Activated T-cell treated with anti-CD3 and anti-CD28 coated beads, Interleukin-2, amount 50 U/mL, for 24 hours (primary cell): ENCODE data around the gene SLC25A13.
A peak's percentile ranks its signal among the peaks of the same experiment; 100 is the strongest.
"Not testable (repeated sequence)": the region's sequence is repeated elsewhere in the genome, so short reads cannot be mapped to it uniquely, and the experiment has no call there.

Experiments used
- DNase-seq: peaks from one replicate; pipeline ENCODE4 v3.0.0-alpha.2; 2020
- H3K27ac Mint-ChIP-seq: 2 replicates; pipeline ENCODE4 v1.8.0; 2020; ENCODE audit warnings: mild to moderate bottlenecking, mixed read lengths
- H3K27me3 Mint-ChIP-seq: 2 replicates; pipeline ENCODE4 v1.8.0; 2020; ENCODE audit warnings: mixed read lengths
- H3K36me3 Mint-ChIP-seq: 2 replicates; pipeline ENCODE4 v1.8.0; 2020; ENCODE audit warnings: low read depth, mixed read lengths
- H3K4me1 Mint-ChIP-seq: 2 replicates; pipeline ENCODE4 v1.8.0; 2020; ENCODE audit warnings: low read depth, mixed read lengths
- H3K4me3 Mint-ChIP-seq: 2 replicates; pipeline ENCODE4 v1.8.0; 2020; ENCODE audit warnings: mild to moderate bottlenecking, moderate library complexity, mixed read lengths
- H3K9me3 Mint-ChIP-seq: 2 replicates; pipeline ENCODE4 v1.8.0; 2020; ENCODE audit warnings: mixed read lengths

The SLC25A13 gene

GRCh38 chr7:96321658-96322372 lies at the start of gene SLC25A13:
Gene SLC25A13, minus strand, starts transcription at chr7:96322098. Its CDS starts 142 bp downstream, at chr7:96321956.
- H3K36me3 Mint-ChIP-seq, result peaks cover 7% of the 10 kb centered on the region
- H3K4me1 Mint-ChIP-seq, result peaks cover 62% of the 10 kb centered on the region
- H3K27me3 Mint-ChIP-seq, result peaks cover 2% of the 10 kb centered on the region
- peak within 1 kb of the TSS; percentile 90 for H3K4me3 Mint-ChIP-seq
- H3K9me3 Mint-ChIP-seq, result no peaks in the 10 kb centered on the region
- peak within 1 kb of the TSS; percentile 99 for H3K27ac Mint-ChIP-seq
- DNase-seq, result peak; percentile 81

DNA sequence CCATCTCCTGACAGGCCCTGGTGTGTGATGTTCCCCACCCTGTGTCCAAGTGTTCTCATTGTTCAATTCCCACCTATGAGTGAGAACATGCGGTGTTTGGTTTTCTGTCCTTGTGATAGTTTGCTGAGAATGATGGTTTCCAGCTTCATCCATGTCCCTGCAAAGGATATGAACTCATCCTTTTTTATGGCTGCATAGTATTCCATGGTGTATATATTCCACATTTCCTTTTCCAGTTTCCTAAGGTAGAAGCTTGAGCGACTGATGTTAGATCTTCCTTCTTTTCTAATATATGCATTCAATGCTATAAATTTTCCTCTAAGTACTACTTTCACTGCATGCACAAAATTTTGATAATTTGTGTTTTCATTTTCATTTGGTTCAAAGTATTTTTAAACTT lies 44.0 kb upstream of the SLC25A13 start:
- not testable (repeated sequence) for H3K4me1 Mint-ChIP-seq, H3K4me3 Mint-ChIP-seq, H3K27ac Mint-ChIP-seq, DNase-seq, H3K36me3 Mint-ChIP-seq
- Mint-ChIP-seq H3K9me3 (peaks cover 12% of the 10 kb centered on the region), H3K27me3 (peaks cover 18% of the 10 kb centered on the region)

- Mint-ChIP-seq H3K27me3 (peaks cover 5% of the 10 kb centered on the region), H3K27ac (no peak overlapping the region), H3K36me3 (no peaks in the 10 kb centered on the region), H3K4me1 (no peaks in the 10 kb centered on the region), H3K4me3 (no peak overlapping the region), H3K9me3 (peaks cover 5% of the 10 kb centered on the region)
- DNase-seq, result no peak
These were observed 39.4 kb upstream of the SLC25A13 start for GRCh38 chr7:96361116-96361857.

DNA sequence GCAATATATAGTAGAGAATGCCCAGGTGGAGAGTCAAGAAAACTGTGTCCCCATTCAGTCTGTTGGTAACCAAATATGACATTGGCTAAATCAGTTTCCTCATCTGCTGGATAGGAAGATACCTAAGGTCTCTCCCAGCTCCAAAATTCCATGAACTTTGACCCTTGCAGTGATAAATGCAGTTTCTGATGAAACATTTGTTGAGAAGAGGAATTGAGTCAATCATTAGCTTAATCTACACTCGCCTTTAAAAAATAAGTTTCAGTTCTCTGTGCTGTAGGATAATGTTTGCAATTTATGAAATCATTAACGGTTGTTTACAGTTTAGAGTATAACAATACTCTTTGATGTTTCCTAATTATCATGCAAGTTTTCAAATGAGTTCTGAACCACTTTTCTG lies 38.0 kb upstream of the SLC25A13 start:
- DNase-seq, result no peak
- Mint-ChIP-seq H3K27ac (no peak overlapping the region), H3K36me3 (no peaks in the 10 kb centered on the region), H3K9me3 (no peaks in the 10 kb centered on the region), H3K4me1 (no peaks in the 10 kb centered on the region), H3K27me3 (no peaks in the 10 kb centered on the region), H3K4me3 (no peak overlapping the region)

- not testable (repeated sequence) for H3K27ac Mint-ChIP-seq, H3K4me1 Mint-ChIP-seq, DNase-seq, H3K27me3 Mint-ChIP-seq, H3K36me3 Mint-ChIP-seq, H3K9me3 Mint-ChIP-seq, H3K4me3 Mint-ChIP-seq
These were observed 36.5 kb upstream of the SLC25A13 start for GRCh38 chr7:96358236-96358971.

DNA sequence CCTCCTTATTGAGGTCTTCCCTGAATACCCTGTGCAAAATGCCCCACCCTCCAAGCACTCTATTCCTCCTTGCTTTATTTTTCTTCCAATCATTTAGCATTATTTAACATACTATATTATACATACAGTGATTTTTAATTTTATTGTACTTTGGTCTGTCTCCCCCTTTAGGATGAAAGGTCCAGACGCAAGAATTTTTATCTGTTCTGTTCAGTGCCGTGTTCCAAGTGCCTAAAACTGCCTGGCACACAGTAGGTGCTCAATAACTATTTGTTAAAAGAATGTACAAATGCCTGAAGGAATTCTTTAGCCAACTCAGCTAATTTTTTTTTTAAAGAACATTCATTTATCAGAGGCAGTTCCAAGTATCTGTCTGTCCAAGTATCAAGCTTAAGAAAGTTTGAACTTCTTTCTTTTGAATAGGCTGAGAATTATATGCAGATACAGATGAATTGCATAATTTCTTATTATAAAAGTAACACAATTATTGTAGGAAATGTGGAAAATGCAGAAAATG lies 34.1 kb upstream of the SLC25A13 start:
- H3K4me3 Mint-ChIP-seq, result no peak overlapping the region
- H3K9me3 Mint-ChIP-seq, result no peaks in the 10 kb centered on the region
- no peaks in the 10 kb centered on the region for H3K36me3 Mint-ChIP-seq
- H3K4me1 Mint-ChIP-seq, result no peaks in the 10 kb centered on the region
- no peaks in the 10 kb centered on the region for H3K27me3 Mint-ChIP-seq
- no peak for DNase-seq
- H3K27ac Mint-ChIP-seq, result no peak overlapping the region

DNA sequence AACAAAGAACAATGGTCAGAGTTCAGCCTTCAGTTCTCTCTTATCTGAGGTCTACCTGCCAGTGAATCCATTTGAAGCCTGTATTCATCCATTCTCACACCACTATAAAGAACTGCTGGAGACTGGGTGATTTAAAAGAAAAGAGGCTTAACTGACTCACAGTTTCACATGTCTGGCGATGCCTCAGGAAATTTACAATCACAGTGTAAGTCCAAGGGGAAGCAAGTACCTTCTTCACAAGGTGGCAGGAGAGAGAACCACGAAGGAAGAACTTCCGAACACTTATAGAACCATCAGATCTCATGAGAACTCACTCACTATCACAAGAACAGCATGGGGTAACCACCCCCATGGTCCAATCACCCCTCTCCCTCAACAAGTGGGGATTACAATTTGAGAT lies 33.0 kb upstream of the SLC25A13 start:
- Mint-ChIP-seq H3K36me3 (no peaks in the 10 kb centered on the region), H3K27me3 (peaks cover 3% of the 10 kb centered on the region), H3K27ac (no peak overlapping the region), H3K9me3 (no peaks in the 10 kb centered on the region), H3K4me3 (no peak overlapping the region), H3K4me1 (no peaks in the 10 kb centered on the region)
- no peak for DNase-seq

- no peaks in the 10 kb centered on the region for H3K4me1 Mint-ChIP-seq
- H3K36me3 Mint-ChIP-seq, result no peaks in the 10 kb centered on the region
- no peak for DNase-seq
- H3K4me3 Mint-ChIP-seq, result no peak overlapping the region
- no peaks in the 10 kb centered on the region for H3K9me3 Mint-ChIP-seq
- no peak overlapping the region for H3K27ac Mint-ChIP-seq
- H3K27me3 Mint-ChIP-seq, result peaks cover 23% of the 10 kb centered on the region
These were observed 27.7 kb upstream of the SLC25A13 start for GRCh38 chr7:96349572-96349971.

- H3K4me1 Mint-ChIP-seq, result no peaks in the 10 kb centered on the region
- no peaks in the 10 kb centered on the region for H3K36me3 Mint-ChIP-seq
- DNase-seq, result no peak
- peaks cover 31% of the 10 kb centered on the region for H3K27me3 Mint-ChIP-seq
- no peak overlapping the region for H3K27ac Mint-ChIP-seq
- H3K9me3 Mint-ChIP-seq, result no peaks in the 10 kb centered on the region
- no peak overlapping the region for H3K4me3 Mint-ChIP-seq
These were observed 25.6 kb upstream of the SLC25A13 start for GRCh38 chr7:96347471-96347870.

GRCh38 chr7:96346293-96346953 lies 24.5 kb upstream of the SLC25A13 start:
- no peaks in the 10 kb centered on the region for H3K36me3 Mint-ChIP-seq
- no peaks in the 10 kb centered on the region for H3K4me1 Mint-ChIP-seq
- H3K4me3 Mint-ChIP-seq, result no peak overlapping the region
- peaks cover 37% of the 10 kb centered on the region for H3K27me3 Mint-ChIP-seq
- no peak for DNase-seq
- H3K27ac Mint-ChIP-seq, result no peak overlapping the region
- no peaks in the 10 kb centered on the region for H3K9me3 Mint-ChIP-seq

- Mint-ChIP-seq H3K36me3 (no peaks in the 10 kb centered on the region), H3K4me3 (no peak overlapping the region), H3K4me1 (no peaks in the 10 kb centered on the region), H3K27ac (no peak overlapping the region), H3K9me3 (no peaks in the 10 kb centered on the region), H3K27me3 (peaks cover 43% of the 10 kb centered on the region)
- no peak for DNase-seq
These were observed 22.3 kb upstream of the SLC25A13 start for GRCh38 chr7:96344236-96344635.

DNA sequence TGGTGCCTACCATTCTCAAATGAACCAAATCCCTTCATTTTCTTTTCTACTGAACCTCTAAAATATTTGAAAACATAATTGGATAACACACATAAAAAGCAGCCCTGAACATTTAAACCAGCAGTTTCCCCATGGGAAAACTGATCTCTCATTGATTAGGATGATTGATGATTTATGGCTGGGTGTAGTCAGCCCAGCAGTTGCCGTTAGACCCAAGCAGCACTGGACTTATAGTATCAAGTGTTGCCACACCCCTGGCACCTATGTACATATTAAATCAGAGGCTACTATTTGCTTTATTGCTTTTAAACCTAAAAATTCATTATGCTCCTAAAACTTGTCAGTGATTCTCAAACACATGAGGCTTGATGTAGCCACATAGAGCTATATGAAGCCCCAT lies 20.2 kb upstream of the SLC25A13 start:
- H3K4me1 Mint-ChIP-seq, result no peaks in the 10 kb centered on the region
- no peaks in the 10 kb centered on the region for H3K36me3 Mint-ChIP-seq
- DNase-seq, result no peak
- H3K27me3 Mint-ChIP-seq, result peaks cover 40% of the 10 kb centered on the region
- H3K4me3 Mint-ChIP-seq, result no peak overlapping the region
- no peaks in the 10 kb centered on the region for H3K9me3 Mint-ChIP-seq
- H3K27ac Mint-ChIP-seq, result no peak overlapping the region

DNA sequence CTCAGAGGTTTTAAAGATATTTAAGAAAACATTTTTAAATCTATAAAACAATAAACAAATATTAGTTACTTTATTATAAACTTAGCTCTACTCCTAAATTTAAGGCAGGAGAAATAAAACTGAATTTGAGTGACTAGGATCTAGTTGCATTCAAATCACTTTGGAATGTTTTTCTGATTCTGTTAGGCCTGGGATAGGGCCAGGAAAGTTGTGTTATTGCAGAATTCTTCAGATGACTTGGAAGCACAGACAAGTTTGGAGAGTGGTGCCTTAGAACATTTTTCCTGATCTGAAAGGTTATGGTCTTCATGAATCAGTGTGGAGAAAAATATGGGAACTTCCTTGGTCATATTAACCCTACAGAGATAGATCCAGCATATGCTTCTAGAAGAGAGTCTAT lies 15.6 kb upstream of the SLC25A13 start:
- H3K4me3 Mint-ChIP-seq, result no peak overlapping the region

GRCh38 chr7:96332325-96332724 lies 10.4 kb upstream of the SLC25A13 start:
- no peak for DNase-seq
- Mint-ChIP-seq H3K27ac (no peak overlapping the region), H3K4me3 (no peak overlapping the region), H3K9me3 (no peaks in the 10 kb centered on the region), H3K4me1 (no peaks in the 10 kb centered on the region), H3K27me3 (peaks cover 3% of the 10 kb centered on the region), H3K36me3 (no peaks in the 10 kb centered on the region)

More for the DNA sequence above, 15.6 kb upstream of the SLC25A13 start:
- H3K27me3 Mint-ChIP-seq, result peaks cover 24% of the 10 kb centered on the region
- no peaks in the 10 kb centered on the region for H3K4me1 Mint-ChIP-seq
- DNase-seq, result no peak
- H3K9me3 Mint-ChIP-seq, result no peaks in the 10 kb centered on the region
- H3K36me3 Mint-ChIP-seq, result no peaks in the 10 kb centered on the region
- no peak overlapping the region for H3K27ac Mint-ChIP-seq
